HEK293 (cell line): ENCODE results near the gene HOXB9.
A peak's percentile ranks its signal among the peaks of the same experiment; 100 is the strongest.

ENCODE experiments used
- ELK4 ChIP-seq: IDR thresholded peaks from 2 replicates; pipeline ENCODE4 v1.6.1; 2011; ENCODE audit warnings: mild to moderate bottlenecking, low read depth, low read length, borderline replicate concordance
- GLI4 ChIP-seq: fragments of 450-650 bp; formaldehyde crosslinking; IDR thresholded peaks from 2 replicates; pipeline ENCODE4 v1.5.1; 2016; ENCODE audit warnings: missing biosample characterization, missing genetic modification characterization
- MZF1 ChIP-seq: fragments of 450-650 bp; formaldehyde crosslinking; IDR thresholded peaks from 2 replicates; pipeline ENCODE4 v1.5.1; 2017; ENCODE audit warnings: missing biosample characterization, missing genetic modification characterization, borderline replicate concordance
- OSR2 ChIP-seq: fragments of 450-650 bp; formaldehyde crosslinking; IDR thresholded peaks from 2 replicates; pipeline ENCODE4 v1.5.1; 2016; ENCODE audit warnings: missing biosample characterization, missing genetic modification characterization
- PRDM1 ChIP-seq: fragments of 450-650 bp; formaldehyde crosslinking; IDR thresholded peaks from 2 replicates; pipeline ENCODE4; 2016; ENCODE audit warnings: missing biosample characterization, missing genetic modification characterization
- PRDM10 ChIP-seq: fragments of 450-650 bp; formaldehyde crosslinking; IDR thresholded peaks from 2 replicates; pipeline ENCODE4 v1.5.1; 2016; ENCODE audit warnings: missing biosample characterization, missing genetic modification characterization
- RBAK ChIP-seq: fragments of 450-650 bp; formaldehyde crosslinking; IDR thresholded peaks from 2 replicates; pipeline ENCODE4 v1.5.1; 2016; ENCODE audit warnings: missing biosample characterization, missing genetic modification characterization
- WT1 ChIP-seq: fragments of 450-650 bp; formaldehyde crosslinking; IDR thresholded peaks from 2 replicates; pipeline ENCODE4 v1.5.1; 2016; ENCODE audit warnings: missing biosample characterization, missing genetic modification characterization
- ZBTB11 ChIP-seq: fragments of 450-650 bp; formaldehyde crosslinking; conservative IDR thresholded peaks from 2 replicates; pipeline ENCODE4 v1.5.1; 2016; ENCODE audit warnings: low read depth, missing biosample characterization, missing genetic modification characterization
- ZBTB44 ChIP-seq: fragments of 450-650 bp; IDR thresholded peaks from 2 replicates; pipeline ENCODE4 v1.5.1; 2018; ENCODE audit warnings: missing biosample characterization, mild to moderate bottlenecking, missing genetic modification characterization
- ZBTB6 ChIP-seq: fragments of 450-650 bp; formaldehyde crosslinking; IDR thresholded peaks from 2 replicates; pipeline ENCODE4 v1.5.1; 2017; ENCODE audit warnings: missing biosample characterization, missing genetic modification characterization
- ZEB2 ChIP-seq: fragments of 450-650 bp; formaldehyde crosslinking; IDR thresholded peaks from 2 replicates; pipeline ENCODE4 v1.5.1; 2016; ENCODE audit warnings: missing biosample characterization, missing genetic modification characterization
- ZNF10 ChIP-seq: fragments of 450-650 bp; formaldehyde crosslinking; IDR thresholded peaks from 2 replicates; pipeline ENCODE4 v1.5.1; 2017; ENCODE audit warnings: missing biosample characterization, missing genetic modification characterization
- ZNF114 ChIP-seq: fragments of 450-650 bp; formaldehyde crosslinking; IDR thresholded peaks from 2 replicates; pipeline ENCODE4 v1.5.0; 2017; ENCODE audit warnings: missing biosample characterization, missing genetic modification characterization
- ZNF121 ChIP-seq: fragments of 450-650 bp; formaldehyde crosslinking; IDR thresholded peaks from 2 replicates; pipeline ENCODE4 v1.5.1; 2016; ENCODE audit warnings: missing biosample characterization, missing genetic modification characterization
- ZNF157 ChIP-seq: fragments of 450-650 bp; formaldehyde crosslinking; IDR thresholded peaks from 2 replicates; pipeline ENCODE4 v1.5.1; 2016; ENCODE audit warnings: missing biosample characterization, missing genetic modification characterization
- ZNF202 ChIP-seq: fragments of 450-650 bp; formaldehyde crosslinking; IDR thresholded peaks from 2 replicates; pipeline ENCODE4 v1.5.1; 2016; ENCODE audit warnings: missing biosample characterization, missing genetic modification characterization, borderline replicate concordance
- ZNF302 ChIP-seq: fragments of 450-650 bp; formaldehyde crosslinking; IDR thresholded peaks from 2 replicates; pipeline ENCODE4 v1.5.1; 2016; ENCODE audit warnings: missing biosample characterization, missing genetic modification characterization, low read depth
- ZNF324 ChIP-seq: fragments of 450-650 bp; formaldehyde crosslinking; IDR thresholded peaks from 2 replicates; pipeline ENCODE4 v1.5.1; 2016; ENCODE audit warnings: missing biosample characterization, missing genetic modification characterization
- ZNF580 ChIP-seq: fragments of 450-650 bp; formaldehyde crosslinking; IDR thresholded peaks from 2 replicates; pipeline ENCODE4 v1.5.1; 2016; ENCODE audit warnings: missing biosample characterization, missing genetic modification characterization
- ZNF660 ChIP-seq: fragments of 450-650 bp; IDR thresholded peaks from 2 replicates; pipeline ENCODE4 v1.5.1; 2018; ENCODE audit warnings: missing biosample characterization, mild to moderate bottlenecking, missing genetic modification characterization
- ZNF777 ChIP-seq: fragments of 450-650 bp; formaldehyde crosslinking; IDR thresholded peaks from 2 replicates; pipeline ENCODE4 v1.5.1; 2017; ENCODE audit warnings: missing biosample characterization, missing genetic modification characterization, borderline replicate concordance
- ZNF837 ChIP-seq: fragments of 450-650 bp; formaldehyde crosslinking; IDR thresholded peaks from 2 replicates; pipeline ENCODE4 v1.5.1; 2016; ENCODE audit warnings: missing biosample characterization, missing genetic modification characterization
- TF ChIP-seq, protein P1 (sequence below): fragments of 450-650 bp; formaldehyde crosslinking; IDR thresholded peaks from 2 replicates; pipeline ENCODE4 v1.5.1; 2016; ENCODE audit warnings: missing biosample characterization, missing genetic modification characterization

HOXB9 gene

DNA sequence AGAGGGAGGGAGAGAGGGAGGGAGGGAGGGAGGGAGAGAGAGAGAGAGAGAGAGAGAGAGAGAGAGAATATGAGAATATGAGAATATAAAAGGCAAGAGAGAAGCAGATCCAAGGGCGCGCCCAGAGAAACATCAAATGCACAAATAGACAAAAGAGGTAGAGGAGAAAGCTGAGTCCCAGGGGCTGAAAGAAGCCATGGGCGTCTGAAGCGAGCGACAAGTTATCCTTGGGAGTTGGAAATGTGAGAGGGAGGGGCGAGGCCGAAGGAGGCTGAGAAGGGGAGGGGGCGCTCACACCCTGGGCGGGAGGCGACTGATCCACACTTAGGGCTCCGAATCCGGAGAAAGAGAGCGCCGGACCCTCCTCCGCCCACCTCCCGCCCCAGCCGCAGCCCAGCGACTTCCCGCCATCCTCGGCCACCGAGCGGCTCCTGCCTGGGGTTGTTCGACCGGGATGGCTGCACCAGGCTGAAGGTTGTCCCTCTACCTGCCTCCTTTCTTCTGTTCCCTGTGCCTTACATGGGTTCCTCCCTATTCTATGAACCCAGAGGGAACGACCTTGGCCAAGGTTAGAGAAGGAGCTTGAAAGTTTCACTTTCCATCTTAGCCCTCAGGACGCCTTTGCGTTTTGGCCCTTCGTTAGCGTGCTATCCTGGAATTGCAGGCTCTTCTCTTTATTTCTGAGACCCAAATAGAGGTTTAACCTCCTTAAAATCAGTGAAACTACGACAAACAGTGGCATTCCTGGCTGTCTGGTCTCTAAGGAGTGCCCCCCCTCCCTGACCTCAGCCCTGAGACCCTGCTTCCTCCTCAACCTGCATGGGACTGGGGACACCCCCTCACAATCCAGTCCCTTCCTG lies 21.2 kb upstream of the HOXB9 start (continued):
- TF ChIP-seq PRDM10 (tag by site-specific recombination) (peak; percentile 85), ZNF10 (no peak), ZEB2 (tag by site-specific recombination) (no peak), ZBTB44 (tag by site-specific recombination) (no peak), PRDM1 (tag by site-specific recombination) (no peak; the same call in 1 of the 2 replicates), WT1 (no peak), ZBTB11 (tag by site-specific recombination) (0 out of 2 replicates have a peak, but pooled peaks have one; percentile 23), OSR2 (tag by site-specific recombination) (no peak), ZNF837 (no peak), ZBTB6 (tag by site-specific recombination) (0 out of 2 replicates have a peak, but pooled peaks have one; percentile 69), ZNF777 (tag by site-specific recombination) (no peak), ZNF302 (no peak), GLI4 (no peak), ZNF324 (tag by site-specific recombination) (no peak), ZNF580 (tag by site-specific recombination) (no peak), ELK4 (no peak), ZNF660 (0 out of 2 replicates have a peak, but pooled peaks have one; percentile 6), ZNF121 (tag by site-specific recombination) (0 out of 2 replicates have a peak, but pooled peaks have one; percentile 6), ZNF157 (tag by site-specific recombination) (no peak), ZNF114 (no peak), ZNF202 (tag by site-specific recombination) (no peak), MZF1 (no peak), RBAK (tag by site-specific recombination) (no peak)
- TF ChIP-seq, protein P1, sequence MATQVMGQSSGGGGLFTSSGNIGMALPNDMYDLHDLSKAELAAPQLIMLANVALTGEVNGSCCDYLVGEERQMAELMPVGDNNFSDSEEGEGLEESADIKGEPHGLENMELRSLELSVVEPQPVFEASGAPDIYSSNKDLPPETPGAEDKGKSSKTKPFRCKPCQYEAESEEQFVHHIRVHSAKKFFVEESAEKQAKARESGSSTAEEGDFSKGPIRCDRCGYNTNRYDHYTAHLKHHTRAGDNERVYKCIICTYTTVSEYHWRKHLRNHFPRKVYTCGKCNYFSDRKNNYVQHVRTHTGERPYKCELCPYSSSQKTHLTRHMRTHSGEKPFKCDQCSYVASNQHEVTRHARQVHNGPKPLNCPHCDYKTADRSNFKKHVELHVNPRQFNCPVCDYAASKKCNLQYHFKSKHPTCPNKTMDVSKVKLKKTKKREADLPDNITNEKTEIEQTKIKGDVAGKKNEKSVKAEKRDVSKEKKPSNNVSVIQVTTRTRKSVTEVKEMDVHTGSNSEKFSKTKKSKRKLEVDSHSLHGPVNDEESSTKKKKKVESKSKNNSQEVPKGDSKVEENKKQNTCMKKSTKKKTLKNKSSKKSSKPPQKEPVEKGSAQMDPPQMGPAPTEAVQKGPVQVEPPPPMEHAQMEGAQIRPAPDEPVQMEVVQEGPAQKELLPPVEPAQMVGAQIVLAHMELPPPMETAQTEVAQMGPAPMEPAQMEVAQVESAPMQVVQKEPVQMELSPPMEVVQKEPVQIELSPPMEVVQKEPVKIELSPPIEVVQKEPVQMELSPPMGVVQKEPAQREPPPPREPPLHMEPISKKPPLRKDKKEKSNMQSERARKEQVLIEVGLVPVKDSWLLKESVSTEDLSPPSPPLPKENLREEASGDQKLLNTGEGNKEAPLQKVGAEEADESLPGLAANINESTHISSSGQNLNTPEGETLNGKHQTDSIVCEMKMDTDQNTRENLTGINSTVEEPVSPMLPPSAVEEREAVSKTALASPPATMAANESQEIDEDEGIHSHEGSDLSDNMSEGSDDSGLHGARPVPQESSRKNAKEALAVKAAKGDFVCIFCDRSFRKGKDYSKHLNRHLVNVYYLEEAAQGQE, result no peak
